Measurements from ENCODE around the gene KCNC2.

DNA sequence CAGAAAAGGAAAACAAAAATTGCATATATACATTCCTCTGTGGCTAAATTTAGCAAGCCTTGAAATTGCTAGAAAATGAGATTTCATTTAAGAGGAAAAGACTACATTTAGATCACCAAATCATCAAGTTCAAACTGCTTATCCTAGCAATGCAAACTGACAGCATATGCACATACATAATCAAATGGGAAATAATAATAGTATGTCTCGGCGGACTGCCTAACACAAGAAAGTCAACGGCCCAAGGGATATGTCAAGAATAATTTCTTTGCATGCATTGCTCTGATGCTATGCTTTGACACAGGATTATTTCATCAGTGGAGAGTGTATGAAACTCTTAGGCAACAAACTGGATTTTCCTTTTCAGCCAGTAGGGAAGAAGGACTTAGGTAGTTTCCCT is 107.9 kb downstream of the KCNC2 start:
- TF ChIP-seq, protein P1, sequence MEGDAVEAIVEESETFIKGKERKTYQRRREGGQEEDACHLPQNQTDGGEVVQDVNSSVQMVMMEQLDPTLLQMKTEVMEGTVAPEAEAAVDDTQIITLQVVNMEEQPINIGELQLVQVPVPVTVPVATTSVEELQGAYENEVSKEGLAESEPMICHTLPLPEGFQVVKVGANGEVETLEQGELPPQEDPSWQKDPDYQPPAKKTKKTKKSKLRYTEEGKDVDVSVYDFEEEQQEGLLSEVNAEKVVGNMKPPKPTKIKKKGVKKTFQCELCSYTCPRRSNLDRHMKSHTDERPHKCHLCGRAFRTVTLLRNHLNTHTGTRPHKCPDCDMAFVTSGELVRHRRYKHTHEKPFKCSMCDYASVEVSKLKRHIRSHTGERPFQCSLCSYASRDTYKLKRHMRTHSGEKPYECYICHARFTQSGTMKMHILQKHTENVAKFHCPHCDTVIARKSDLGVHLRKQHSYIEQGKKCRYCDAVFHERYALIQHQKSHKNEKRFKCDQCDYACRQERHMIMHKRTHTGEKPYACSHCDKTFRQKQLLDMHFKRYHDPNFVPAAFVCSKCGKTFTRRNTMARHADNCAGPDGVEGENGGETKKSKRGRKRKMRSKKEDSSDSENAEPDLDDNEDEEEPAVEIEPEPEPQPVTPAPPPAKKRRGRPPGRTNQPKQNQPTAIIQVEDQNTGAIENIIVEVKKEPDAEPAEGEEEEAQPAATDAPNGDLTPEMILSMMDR (conservative IDR thresholded peaks at IDR 0.05; ENCODE audit: low read depth, low read length): no peak
- TF ChIP-seq EZH2 (IDR thresholded peaks at IDR 0.05; ENCODE audit: borderline replicate concordance, low read depth, low read length, poor library complexity, severe bottlenecking): no peak

Data from A673 (cell line).